Measurements from ENCODE around the gene COL16A1.

DNA sequence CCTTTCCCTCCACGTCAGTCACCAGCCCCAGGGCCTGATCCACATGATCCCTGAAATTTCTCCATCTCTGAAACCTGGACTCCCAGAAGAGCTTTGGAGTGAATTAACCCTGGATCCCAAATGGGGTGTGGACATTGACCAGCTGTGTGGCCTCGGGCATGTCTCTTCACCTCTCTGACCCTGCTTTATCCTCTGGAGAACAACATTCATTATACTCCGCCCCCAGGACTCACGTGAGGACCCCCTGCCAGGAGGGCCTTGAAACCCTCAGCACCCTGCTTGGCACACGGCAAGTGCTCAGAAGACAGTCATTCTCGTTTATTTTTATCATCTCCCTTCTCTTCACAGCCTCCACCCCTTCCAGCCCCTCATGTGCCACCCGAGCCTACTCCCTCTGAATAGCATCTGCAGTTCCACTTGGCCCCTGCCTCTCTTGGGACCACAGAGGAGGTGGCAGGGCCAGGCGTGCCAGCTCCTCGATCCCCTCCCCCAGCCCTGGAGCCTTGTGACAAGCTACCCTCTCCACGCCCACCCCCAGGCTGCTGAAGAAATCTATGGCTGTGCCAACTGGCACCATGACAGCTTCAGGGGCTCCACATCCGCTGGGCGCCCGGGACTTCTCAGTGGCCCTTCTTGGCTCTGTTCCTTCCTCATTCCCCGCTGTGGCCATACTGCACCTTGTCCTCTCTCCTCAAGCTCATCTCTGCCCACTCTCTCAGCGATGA, 42.3 kb upstream of the COL16A1 start:
- TF ChIP-seq POLR2AphosphoS5 (IDR thresholded peaks at IDR 0.05) (no peak), EP300 (IDR thresholded peaks at IDR 0.05) (no peak)

Data from sigmoid colon (tissue), 4 donors.